Measurements from ENCODE around the gene NXPH3. TPM values are rescaled to one million over a fixed set of nuclear protein-coding genes. Genes with fewer than 3 reads are reported as not detected.

NXPH3 gene
- total RNA-seq, 2 donors from 2014 or later = 61.7 to 131 TPM

DNA sequence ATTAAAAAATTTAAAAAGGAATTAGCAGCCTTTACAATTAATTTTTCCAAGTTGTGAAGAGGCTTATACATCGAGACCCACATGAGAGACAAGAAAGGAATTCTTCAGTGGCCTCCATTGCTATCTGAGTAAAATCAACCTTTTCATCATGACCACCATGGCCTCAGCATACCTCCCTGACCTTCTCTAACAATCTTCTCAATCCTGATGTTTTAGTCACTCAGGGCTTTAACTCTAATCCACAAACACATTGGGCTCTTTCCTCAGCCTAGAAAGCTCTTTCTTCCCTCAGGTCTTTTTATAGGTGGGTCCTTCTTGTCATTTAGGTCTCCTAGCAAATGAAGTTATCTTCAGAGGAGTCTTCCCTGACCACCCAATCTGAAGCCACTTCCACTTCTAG is 55.8 kb downstream of the NXPH3 start:
- Histone ChIP-seq H3K4me3 (peak overlapping the region; percentile 52), H3K9me3 (no peaks in the 10 kb centered on the region), H3K36me3 (no peaks in the 10 kb centered on the region), H3K4me1 (ENCODE audit: control insufficient read depth in 1 of 2, low read depth in 2 of 2) (peaks cover 82 to 100% of the 10 kb centered on the region in 2 donors), H3K27me3 (replicated peaks; ENCODE audit: insufficient read depth) (no peaks in the 10 kb centered on the region), H3K27ac (peak overlapping the region; percentile 98 to 100)
- no peak for ATAC-seq (ENCODE audit: insufficient number of reproducible peaks, low FRiP score, low read depth)
- TF ChIP-seq CTCF (IDR thresholded peaks at IDR 0.05) = no peak
- DNase-seq (ENCODE audit: low spot score) = no peak

Other genes starting within 250 kb of the NXPH3 start
- 10 to 100 TPM; 36.1 to 40.0 TPM for gene ZNF652, start 213.6 kb upstream of the NXPH3 start, total RNA-seq
- 10 to 100 TPM; 34.4 to 55.6 TPM for gene PHB1, start 161.0 kb upstream of the NXPH3 start, total RNA-seq
- 10 to 100 TPM; 13.9 to 22.5 TPM for gene NGFR, start 80.6 kb upstream of the NXPH3 start, total RNA-seq
- 100 to 1,000 TPM in 1 of 2 donors, 10 to 100 TPM in 1; 97.7 to 123 TPM for gene SPOP, start 102.2 kb downstream of the NXPH3 start, total RNA-seq
- 10 to 100 TPM; 30.9 to 86.6 TPM for gene SLC35B1, start 132.1 kb downstream of the NXPH3 start, total RNA-seq
- gene FAM117A, start 188.3 kb downstream of the NXPH3 start, total RNA-seq = 10 to 100 TPM; 12.1 to 23.7 TPM
- gene KAT7, start 212.8 kb downstream of the NXPH3 start, total RNA-seq = 10 to 100 TPM; 38.9 to 51.4 TPM